ENCODE data around the gene COG1. TPM values are rescaled to one million over a fixed set of nuclear protein-coding genes. Genes with fewer than 3 reads are reported as not detected.

Gene COG1
- total RNA-seq, 1 donor from 2014 or later = 30.0 TPM

DNA sequence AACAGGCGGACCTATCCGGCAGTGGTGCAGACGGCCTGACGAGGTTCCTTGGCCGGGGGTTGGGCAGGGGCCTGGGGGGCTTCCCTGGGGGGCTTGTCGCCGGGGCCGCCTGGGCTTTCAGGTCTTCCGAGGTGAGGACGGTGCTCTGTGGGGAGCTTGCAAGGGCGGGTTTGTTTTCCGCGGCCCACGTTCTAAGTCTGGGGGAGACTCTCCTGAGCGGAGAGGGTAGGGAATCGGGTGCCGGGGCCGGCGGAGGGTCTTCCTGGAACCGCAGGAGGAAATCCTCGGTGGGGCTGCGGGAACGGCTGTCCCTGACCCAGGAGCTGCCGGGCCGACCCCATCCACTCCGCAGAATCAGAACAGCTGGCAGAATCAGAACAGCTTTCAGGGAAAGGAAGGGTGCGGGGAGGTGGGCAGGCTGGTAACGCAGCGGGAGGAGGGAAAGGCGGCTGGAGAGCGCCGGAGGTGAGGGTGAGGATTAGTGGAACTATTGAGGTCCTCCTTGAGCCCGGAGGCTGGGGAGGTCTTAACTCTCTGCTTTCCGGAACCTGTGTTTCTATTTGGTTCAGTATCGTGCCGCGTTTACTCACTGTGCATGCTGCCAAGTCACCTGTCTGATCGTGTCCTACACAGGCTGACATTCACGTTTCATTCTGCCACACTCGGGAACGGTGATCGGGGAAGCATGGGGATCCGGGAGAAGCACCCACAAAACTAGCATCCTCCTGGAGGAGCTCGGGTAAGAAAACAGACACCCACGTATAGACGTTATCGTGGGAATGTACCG is 39.9 kb downstream of the COG1 start:
- intact Hi-C loops (cut with micrococcal nuclease) = loop anchor here (1.0 to 2.0 kb wide), 5 partner anchors 22 to 970 kb away; partner anchors contain the start of gene RPL38
- H3K27ac Mint-ChIP-seq = peak overlapping the region; percentile 95
- H3K9me3 Mint-ChIP-seq = no peaks in the 10 kb centered on the region
- peaks cover 43% of the 10 kb centered on the region for H3K4me1 Mint-ChIP-seq
- no peaks in the 10 kb centered on the region for H3K27me3 Mint-ChIP-seq
- H3K36me3 Mint-ChIP-seq (ENCODE audit: low read depth) = peaks cover 28% of the 10 kb centered on the region
- H3K4me3 Mint-ChIP-seq = peak overlapping the region; percentile 95
- DNase-seq = peak; percentile 77

DNA sequence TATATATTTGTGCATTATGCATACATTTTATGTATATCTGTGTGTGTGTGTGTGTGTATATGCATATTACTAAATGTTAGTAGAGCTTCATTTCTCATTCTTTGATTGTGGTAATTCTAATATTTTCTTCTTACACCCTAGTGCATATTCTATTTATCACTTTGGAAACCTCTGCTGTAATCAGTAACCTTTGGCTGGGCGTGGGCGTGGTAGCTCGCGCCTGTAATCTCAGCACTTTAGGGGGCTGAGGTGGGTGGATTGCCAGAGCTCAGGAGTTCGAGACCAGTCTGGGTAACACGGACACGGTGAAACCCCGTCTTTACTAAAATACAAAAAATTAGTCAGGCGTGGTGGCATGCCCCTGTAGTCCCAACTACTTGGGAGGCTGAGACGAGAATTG is 41.9 kb downstream of the COG1 start:
- Mint-ChIP-seq H3K9me3 (no peaks in the 10 kb centered on the region), H3K27me3 (no peaks in the 10 kb centered on the region), H3K36me3 (ENCODE audit: low read depth) (peaks cover 32% of the 10 kb centered on the region), H3K4me3 (no peak overlapping the region), H3K4me1 (peaks cover 35% of the 10 kb centered on the region), H3K27ac (no peak overlapping the region)
- DNase-seq = no peak
- intact Hi-C loops (cut with micrococcal nuclease) = no loop called here

DNA sequence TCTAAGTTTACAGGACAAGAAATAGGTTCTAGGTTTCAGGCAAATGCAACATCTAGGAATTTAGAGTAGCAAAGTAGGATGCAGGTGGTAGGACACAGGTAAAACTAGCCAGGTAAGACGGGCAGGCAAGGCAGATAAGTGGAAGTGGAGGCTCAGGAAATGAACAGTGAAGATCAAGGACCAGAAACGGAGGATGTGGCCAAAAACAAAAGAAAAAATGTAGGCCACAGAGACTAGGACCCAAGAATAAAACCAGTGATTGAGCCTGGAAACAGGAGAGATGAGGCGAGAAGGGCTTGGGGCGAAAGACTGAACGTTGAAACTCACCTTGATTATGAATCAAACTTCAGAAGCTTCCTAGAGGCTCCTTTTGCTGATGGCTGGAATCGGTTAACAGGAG is 44.9 kb downstream of the COG1 start:
- Mint-ChIP-seq H3K36me3 (ENCODE audit: low read depth) (peaks cover 45% of the 10 kb centered on the region), H3K27me3 (no peaks in the 10 kb centered on the region), H3K27ac (peak overlapping the region; percentile 22), H3K4me1 (peaks cover 25% of the 10 kb centered on the region), H3K4me3 (peak overlapping the region; percentile 55), H3K9me3 (no peaks in the 10 kb centered on the region)
- no peak for DNase-seq
- intact Hi-C loops (cut with micrococcal nuclease) = no loop called here

DNA sequence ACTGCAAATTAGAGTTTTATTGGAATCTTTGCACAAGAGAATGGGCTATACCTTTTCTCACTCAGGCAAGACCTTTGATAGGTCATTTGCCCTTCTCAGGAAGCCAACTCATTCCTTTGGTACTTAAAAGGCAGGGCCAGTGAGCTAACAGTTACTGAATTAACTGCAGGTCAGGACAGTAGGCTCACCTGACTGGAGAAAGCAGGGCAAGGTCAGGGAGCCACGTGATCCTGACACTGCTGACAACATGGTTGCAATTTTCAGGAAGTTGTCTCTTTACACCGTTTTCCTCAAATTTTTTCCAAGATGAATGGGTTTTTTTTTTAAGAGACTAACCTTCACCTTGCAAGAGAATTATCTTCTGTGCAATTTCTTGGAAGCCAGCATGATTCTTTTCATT is 47.7 kb downstream of the COG1 start:
- H3K27ac Mint-ChIP-seq = no peak overlapping the region
- peaks cover 46% of the 10 kb centered on the region for H3K36me3 Mint-ChIP-seq (ENCODE audit: low read depth)
- peaks cover 16% of the 10 kb centered on the region for H3K4me1 Mint-ChIP-seq
- no peak for DNase-seq
- no peaks in the 10 kb centered on the region for H3K27me3 Mint-ChIP-seq
- H3K4me3 Mint-ChIP-seq = no peak overlapping the region
- intact Hi-C loops (cut with micrococcal nuclease) = no loop called here
- H3K9me3 Mint-ChIP-seq = no peaks in the 10 kb centered on the region

DNA sequence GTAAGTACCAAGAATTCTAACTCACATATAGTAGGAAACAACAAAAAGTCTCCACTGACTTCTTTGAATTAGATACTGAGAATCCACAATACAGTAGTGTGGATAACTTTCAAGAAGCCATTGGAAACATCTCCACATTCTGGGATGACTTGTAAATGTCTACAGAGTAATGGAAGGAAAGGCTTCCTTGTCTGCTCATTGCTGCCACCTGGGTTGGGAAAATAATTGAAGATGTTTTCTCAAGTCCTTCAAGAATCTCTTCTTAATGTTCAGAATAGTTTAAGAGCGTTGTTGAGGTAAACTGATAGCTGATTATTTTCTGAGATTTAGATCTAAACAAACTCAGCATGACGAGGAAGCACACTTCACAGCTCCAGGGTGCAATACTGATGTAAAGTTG is 54.9 kb downstream of the COG1 start:
- Mint-ChIP-seq H3K4me3 (no peak overlapping the region), H3K27ac (no peak overlapping the region), H3K9me3 (no peaks in the 10 kb centered on the region), H3K27me3 (no peaks in the 10 kb centered on the region), H3K36me3 (ENCODE audit: low read depth) (peaks cover 9% of the 10 kb centered on the region), H3K4me1 (no peaks in the 10 kb centered on the region)
- intact Hi-C loops (cut with micrococcal nuclease) = no loop called here
- no peak for DNase-seq

DNA sequence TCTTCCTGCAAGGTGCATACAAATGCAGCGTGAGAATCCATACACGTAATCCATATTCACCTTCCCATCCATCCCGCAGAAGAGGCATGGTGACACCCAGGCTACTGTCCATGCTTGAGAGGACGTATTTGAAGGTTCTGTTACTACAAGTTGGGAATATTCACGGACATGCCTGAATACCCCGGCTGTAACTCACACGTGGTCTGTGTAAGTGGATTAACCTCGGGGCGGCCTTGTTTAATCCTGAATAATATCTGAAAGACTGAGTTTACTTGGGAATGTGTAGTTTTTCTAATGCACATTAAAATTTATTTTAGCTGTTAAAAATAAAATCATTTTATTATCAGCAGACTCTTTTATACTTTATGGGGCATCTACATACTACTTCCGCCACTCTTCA is 55.7 kb downstream of the COG1 start:
- no peak overlapping the region for H3K4me3 Mint-ChIP-seq
- H3K36me3 Mint-ChIP-seq (ENCODE audit: low read depth) = peaks cover 7% of the 10 kb centered on the region
- no peaks in the 10 kb centered on the region for H3K9me3 Mint-ChIP-seq
- H3K27me3 Mint-ChIP-seq = no peaks in the 10 kb centered on the region
- no peak overlapping the region for H3K27ac Mint-ChIP-seq
- no peaks in the 10 kb centered on the region for H3K4me1 Mint-ChIP-seq
- no peak for DNase-seq
- intact Hi-C loops (cut with micrococcal nuclease) = no loop called here

DNA sequence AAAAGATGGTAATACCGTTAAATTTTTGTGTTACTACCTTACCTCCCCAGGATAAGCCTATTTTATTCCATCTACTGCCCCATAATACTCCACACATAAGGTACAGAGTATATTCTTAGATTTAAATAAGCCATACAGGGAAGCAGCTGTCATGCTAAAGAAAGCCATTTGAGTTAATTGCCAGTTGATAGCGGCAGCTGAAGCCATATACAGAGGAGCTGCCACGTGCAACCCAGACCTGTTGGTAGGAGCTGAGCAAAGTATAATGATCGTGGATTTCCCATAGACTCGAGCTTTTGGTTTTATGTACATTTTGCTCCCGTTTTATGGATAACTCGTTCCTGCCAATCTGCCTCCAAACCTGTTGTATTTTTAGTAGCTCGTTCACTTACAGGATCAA is 56.8 kb downstream of the COG1 start:
- Mint-ChIP-seq H3K36me3 (ENCODE audit: low read depth) (peaks cover 3% of the 10 kb centered on the region), H3K4me1 (no peaks in the 10 kb centered on the region), H3K27ac (no peak overlapping the region), H3K9me3 (no peaks in the 10 kb centered on the region), H3K27me3 (no peaks in the 10 kb centered on the region), H3K4me3 (no peak overlapping the region)
- DNase-seq = no peak
- intact Hi-C loops (cut with micrococcal nuclease) = no loop called here

DNA sequence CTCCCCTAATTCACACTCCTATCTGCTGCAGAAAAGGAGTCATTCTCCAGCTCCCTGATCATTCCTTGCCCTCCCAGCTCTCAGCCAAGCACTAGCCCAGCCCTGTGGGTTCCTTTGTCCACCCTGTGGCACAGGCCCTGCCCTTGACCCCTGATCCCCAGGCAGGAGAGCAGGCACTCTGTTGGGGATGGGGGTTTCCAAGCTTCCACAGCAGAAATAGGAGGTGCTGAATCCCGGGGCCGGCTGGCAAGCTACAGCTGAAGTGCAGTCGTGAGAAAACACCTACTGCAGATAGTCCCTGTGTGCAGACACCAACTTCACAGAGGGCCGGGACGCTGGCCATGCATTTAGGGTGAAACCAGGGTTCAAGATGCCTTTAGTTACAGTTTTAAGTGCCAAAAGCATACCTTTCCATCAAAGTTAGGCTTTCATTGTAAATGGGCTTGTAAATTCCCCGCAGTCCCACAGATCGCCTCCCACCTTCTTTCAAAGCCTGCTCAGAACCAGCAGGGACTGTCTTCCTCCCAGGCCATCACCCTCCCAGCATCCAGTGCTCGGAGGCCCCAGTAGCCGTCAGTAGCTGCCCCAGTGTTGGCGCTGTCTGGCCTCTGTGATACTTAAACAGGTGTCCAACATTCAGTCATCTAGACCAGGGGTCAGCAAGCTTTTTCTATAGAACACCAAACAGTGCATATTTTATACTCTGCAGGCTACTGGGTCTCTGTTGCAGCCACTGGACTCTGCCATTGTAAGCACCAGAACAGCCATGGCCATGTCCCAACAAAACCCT is 58.2 kb downstream of the COG1 start:
- intact Hi-C loops (cut with micrococcal nuclease) = no loop called here
- Mint-ChIP-seq H3K27ac (no peak overlapping the region), H3K27me3 (no peaks in the 10 kb centered on the region), H3K4me3 (no peak overlapping the region), H3K36me3 (ENCODE audit: low read depth) (peaks cover 2% of the 10 kb centered on the region), H3K4me1 (no peaks in the 10 kb centered on the region), H3K9me3 (no peaks in the 10 kb centered on the region)
- no peak for DNase-seq

DNA sequence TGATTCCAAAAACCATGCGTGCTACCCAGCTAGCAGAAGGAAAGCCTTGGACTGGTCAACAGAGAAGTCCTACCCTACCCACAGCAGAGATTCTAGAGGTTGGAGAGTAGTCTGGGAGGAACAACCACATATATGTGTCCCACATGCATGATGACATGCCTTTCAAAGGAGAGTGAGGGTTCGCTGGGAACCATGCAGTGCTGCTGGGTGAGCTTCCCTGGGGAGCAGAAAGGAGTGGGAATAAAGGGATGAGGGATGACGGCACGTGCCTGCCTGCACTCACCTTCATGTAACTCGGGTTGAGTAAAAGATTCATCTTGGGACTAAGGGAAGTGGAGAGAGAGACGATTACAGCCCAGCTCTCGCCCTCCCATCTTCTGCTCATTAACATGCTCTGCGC is 59.0 kb downstream of the COG1 start:
- intact Hi-C loops (cut with micrococcal nuclease) = no loop called here
- Mint-ChIP-seq H3K36me3 (ENCODE audit: low read depth) (peaks cover 2% of the 10 kb centered on the region), H3K4me3 (no peak overlapping the region), H3K4me1 (no peaks in the 10 kb centered on the region), H3K27ac (no peak overlapping the region), H3K9me3 (no peaks in the 10 kb centered on the region), H3K27me3 (no peaks in the 10 kb centered on the region)
- no peak for DNase-seq

DNA sequence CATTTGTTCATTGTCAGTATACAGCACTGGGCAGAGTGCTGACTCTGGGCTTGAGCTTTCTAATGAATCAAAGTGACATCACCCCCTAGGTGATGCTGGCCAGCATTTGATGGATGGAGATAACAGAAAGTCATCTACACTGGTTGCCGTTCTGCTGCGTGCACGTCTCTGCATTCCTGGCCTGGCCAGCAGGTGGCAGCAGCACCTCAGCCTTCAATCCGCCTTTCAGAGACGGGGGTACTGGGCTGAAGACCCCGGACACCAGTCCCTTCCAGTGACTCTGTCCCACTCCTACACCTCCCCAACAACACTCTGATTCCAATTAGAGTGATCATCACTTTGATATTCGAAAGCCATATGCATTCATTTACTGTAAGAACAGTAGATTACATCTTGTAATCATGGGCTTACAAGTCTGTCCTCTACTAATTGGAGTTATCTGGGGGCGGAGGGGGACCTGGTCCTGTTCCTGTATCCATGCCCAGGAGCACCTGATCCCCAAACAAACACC is 62.9 kb downstream of the COG1 start:
- Mint-ChIP-seq H3K27ac (no peak overlapping the region), H3K36me3 (ENCODE audit: low read depth) (no peaks in the 10 kb centered on the region), H3K4me3 (no peak overlapping the region), H3K9me3 (no peaks in the 10 kb centered on the region), H3K27me3 (peaks cover 2% of the 10 kb centered on the region), H3K4me1 (no peaks in the 10 kb centered on the region)
- intact Hi-C loops (cut with micrococcal nuclease) = loop anchor here (1.0 kb wide), 1 partner anchor 115 kb away; no protein-coding TSS in a partner anchor
- peak; percentile 87 for DNase-seq

DNA sequence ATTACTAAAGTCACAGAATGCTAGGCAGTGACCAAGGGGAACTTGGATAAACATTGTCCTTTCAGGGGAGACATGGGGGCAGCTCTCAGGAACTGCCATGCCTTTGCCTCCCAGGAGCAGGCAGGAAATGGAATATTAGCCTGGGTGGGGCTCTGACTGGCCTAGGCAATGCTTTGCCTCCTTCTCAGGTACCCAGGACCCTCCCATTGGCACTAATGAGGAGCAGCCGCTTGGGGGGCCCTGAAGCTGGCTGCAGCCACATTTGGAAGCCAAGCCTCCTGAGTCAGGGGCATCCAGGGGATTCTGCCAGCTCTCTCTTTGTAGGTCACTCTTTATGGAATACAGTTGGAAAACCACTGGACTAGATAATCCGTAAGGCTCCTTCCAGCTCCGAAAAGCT is 63.4 kb downstream of the COG1 start:
- no peak overlapping the region for H3K4me3 Mint-ChIP-seq
- H3K27me3 Mint-ChIP-seq = peaks cover 2% of the 10 kb centered on the region
- H3K27ac Mint-ChIP-seq = no peak overlapping the region
- H3K36me3 Mint-ChIP-seq (ENCODE audit: low read depth) = no peaks in the 10 kb centered on the region
- H3K9me3 Mint-ChIP-seq = no peaks in the 10 kb centered on the region
- DNase-seq = no peak
- H3K4me1 Mint-ChIP-seq = no peaks in the 10 kb centered on the region
- intact Hi-C loops (cut with micrococcal nuclease) = no loop called here

DNA sequence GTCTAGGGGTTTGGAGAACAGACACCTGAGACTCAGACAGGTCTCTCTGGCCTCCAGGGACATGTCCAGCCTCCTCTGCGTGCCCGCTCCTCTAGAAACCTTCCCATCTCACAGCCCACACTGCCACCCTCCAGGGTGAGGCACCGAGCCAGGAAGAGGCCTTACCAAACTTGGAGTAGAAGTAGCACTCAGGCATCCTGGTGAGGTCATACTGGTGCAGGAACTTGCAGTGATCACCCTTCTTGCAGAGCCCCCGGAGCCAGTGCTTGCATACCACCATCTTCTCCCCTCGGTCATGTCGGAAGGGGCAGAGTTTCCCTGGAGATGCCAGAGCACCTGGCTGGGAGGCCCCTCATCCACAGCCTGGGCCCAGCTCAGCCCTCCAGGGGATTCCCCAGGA is 64.7 kb downstream of the COG1 start:
- Mint-ChIP-seq H3K27me3 (peaks cover 2% of the 10 kb centered on the region), H3K4me3 (no peak overlapping the region), H3K27ac (no peak overlapping the region), H3K4me1 (no peaks in the 10 kb centered on the region), H3K36me3 (ENCODE audit: low read depth) (no peaks in the 10 kb centered on the region), H3K9me3 (no peaks in the 10 kb centered on the region)
- intact Hi-C loops (cut with micrococcal nuclease) = no loop called here
- DNase-seq = no peak

Data from activated CD4-positive, alpha-beta T cell treated with anti-CD3 and anti-CD28 coated beads, Interleukin-2, amount 10 ng/mL, durations not matched to agents 24 days and 14 days (primary cell).